ENCODE data around the gene SPINK2.

Gene SPINK2

GRCh38 chr4:56768763-56769162 lies 52.7 kb downstream of the SPINK2 start:
- H3K4me3 ChIP-seq (replicated peaks; ENCODE audit: low read depth, low read length), result no peak overlapping the region
- TF ChIP-seq, protein P1, sequence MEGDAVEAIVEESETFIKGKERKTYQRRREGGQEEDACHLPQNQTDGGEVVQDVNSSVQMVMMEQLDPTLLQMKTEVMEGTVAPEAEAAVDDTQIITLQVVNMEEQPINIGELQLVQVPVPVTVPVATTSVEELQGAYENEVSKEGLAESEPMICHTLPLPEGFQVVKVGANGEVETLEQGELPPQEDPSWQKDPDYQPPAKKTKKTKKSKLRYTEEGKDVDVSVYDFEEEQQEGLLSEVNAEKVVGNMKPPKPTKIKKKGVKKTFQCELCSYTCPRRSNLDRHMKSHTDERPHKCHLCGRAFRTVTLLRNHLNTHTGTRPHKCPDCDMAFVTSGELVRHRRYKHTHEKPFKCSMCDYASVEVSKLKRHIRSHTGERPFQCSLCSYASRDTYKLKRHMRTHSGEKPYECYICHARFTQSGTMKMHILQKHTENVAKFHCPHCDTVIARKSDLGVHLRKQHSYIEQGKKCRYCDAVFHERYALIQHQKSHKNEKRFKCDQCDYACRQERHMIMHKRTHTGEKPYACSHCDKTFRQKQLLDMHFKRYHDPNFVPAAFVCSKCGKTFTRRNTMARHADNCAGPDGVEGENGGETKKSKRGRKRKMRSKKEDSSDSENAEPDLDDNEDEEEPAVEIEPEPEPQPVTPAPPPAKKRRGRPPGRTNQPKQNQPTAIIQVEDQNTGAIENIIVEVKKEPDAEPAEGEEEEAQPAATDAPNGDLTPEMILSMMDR (IDR thresholded peaks at IDR 0.05; ENCODE audit: low read depth, low read length, missing control alignments), result no peak

DNA sequence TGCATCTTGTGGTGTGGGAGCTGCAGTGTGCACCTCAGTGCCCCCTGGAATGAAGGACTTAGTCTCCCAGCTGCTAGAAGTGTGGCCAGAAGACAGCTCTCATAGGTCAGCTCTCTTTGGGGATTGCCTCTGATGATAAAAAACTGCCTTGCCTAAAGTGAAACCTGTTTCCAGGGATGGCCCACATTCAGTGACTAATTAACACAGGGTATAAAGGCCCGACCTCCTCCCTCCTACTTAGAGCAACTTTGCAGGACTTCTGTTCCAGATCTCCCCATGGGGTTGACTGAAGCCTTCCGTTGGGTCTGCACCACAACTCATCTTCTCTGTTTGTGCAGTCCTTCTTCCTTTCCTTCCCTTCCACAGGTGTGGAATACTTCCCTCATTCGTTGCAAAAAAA lies 53.2 kb downstream of the SPINK2 start:
- TF ChIP-seq, protein P1 (IDR thresholded peaks at IDR 0.05; ENCODE audit: low read depth, low read length, missing control alignments), result no peak
- no peak overlapping the region for H3K4me3 ChIP-seq (replicated peaks; ENCODE audit: low read depth, low read length)
- no peak for DNase-seq (ENCODE audit: extremely low read depth, low read depth)

More at GRCh38 chr4:56768763-56769162, 52.7 kb downstream of the SPINK2 start:
- no peak for DNase-seq (ENCODE audit: extremely low read depth, low read depth)

GRCh38 chr4:56767567-56767966 lies 53.9 kb downstream of the SPINK2 start:
- no peak overlapping the region for H3K4me3 ChIP-seq (replicated peaks; ENCODE audit: low read depth, low read length)
- DNase-seq (ENCODE audit: extremely low read depth, low read depth), result no peak
- TF ChIP-seq, protein P1 (IDR thresholded peaks at IDR 0.05; ENCODE audit: low read depth, low read length, missing control alignments), result no peak

DNA sequence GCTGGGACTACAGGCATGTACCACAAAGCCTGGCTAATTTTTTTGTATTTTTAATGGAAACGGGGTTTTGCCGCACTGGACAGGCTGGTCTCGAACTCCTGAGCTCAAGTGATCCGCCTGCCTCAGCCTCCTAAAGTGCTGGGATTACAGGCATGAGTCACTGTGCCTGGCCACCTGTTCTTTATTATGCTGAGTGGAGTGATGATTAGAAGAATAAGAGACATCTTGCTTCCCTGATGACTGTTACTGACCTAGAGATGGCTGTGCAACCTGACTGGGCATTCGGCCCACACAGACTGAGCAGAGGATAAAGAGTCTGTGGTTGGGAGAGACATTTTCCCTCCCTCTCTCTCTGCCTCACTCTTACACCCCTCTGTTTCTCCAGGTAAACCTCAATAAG lies 56.7 kb downstream of the SPINK2 start:
- DNase-seq (ENCODE audit: extremely low read depth, low read depth), result peak; percentile 80
- TF ChIP-seq, protein P1 (IDR thresholded peaks at IDR 0.05; ENCODE audit: low read depth, low read length, missing control alignments), result no peak

DNA sequence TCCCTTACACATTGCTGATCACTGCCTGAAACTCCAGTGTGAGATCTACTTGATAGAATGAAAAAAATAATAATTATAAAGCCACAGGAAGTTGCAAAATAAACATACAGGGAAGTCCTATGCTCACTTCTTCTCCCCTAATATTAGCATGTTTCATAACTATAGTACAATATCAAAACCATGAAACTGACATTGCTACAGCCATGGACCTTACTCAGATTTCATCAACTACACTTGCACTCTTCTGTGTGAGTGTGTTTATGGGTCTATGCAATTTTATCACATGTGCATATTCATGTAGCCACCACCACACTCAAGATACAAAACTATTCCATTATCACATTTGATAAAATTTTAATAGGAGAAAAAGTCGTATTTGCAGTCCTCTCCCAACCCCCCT lies 57.3 kb downstream of the SPINK2 start:
- no peak overlapping the region for H3K4me3 ChIP-seq (replicated peaks; ENCODE audit: low read depth, low read length)
- DNase-seq (ENCODE audit: extremely low read depth, low read depth), result no peak
- TF ChIP-seq, protein P1 (IDR thresholded peaks at IDR 0.05; ENCODE audit: low read depth, low read length, missing control alignments), result no peak

More for the DNA sequence above, 56.7 kb downstream of the SPINK2 start:
- no peak overlapping the region for H3K4me3 ChIP-seq (replicated peaks; ENCODE audit: low read depth, low read length)

- DNase-seq (ENCODE audit: extremely low read depth, low read depth), result no peak
- TF ChIP-seq, protein P1 (IDR thresholded peaks at IDR 0.05; ENCODE audit: low read depth, low read length, missing control alignments), result no peak
- no peak overlapping the region for H3K4me3 ChIP-seq (replicated peaks; ENCODE audit: low read depth, low read length)
Observed at GRCh38 chr4:56762484-56763250, 58.8 kb downstream of the SPINK2 start.
